ENCODE data around the gene MC2R.

DNA sequence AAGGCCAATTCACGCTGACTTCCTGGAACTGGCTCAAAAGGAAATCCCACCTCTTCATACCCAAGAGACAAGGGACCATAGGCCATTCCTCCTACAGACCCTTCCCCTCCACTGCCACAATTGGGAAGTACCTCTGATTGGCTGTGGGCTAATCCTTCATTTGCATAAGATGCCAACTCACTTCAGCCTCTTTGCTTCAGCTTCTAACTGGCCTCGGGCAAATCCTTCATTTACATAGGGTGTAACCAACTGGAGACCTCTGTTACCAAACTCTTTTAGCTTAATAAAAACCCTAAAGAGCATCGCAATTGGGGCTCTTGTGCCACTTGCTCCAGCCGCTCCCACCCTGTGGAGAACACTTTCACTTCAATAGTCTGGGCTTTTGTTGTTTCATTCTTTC lies 38.2 kb downstream of the MC2R start:
- TF ChIP-seq EZH2 (IDR thresholded peaks at IDR 0.05; ENCODE audit: insufficient read depth, poor library complexity, severe bottlenecking) = no peak
- no peak for TF ChIP-seq EZH2phosphoT487 (IDR thresholded peaks at IDR 0.05; ENCODE audit: insufficient read depth, low read depth)
